Activated effector memory CD4-positive, alpha-beta T cell treated with anti-CD3 and anti-CD28 coated beads, Interleukin-2, amount 50 U/mL, for 16 hours (primary cell): ENCODE data around the gene ANKMY1.
"Not testable (repeated sequence)": the region's sequence is repeated elsewhere in the genome, so short reads cannot be mapped to it uniquely, and the experiment has no call there.

Source experiments
- DNase-seq: peaks from one replicate; pipeline ENCODE4 v3.0.0-alpha.2; 2020

ANKMY1 gene

DNA sequence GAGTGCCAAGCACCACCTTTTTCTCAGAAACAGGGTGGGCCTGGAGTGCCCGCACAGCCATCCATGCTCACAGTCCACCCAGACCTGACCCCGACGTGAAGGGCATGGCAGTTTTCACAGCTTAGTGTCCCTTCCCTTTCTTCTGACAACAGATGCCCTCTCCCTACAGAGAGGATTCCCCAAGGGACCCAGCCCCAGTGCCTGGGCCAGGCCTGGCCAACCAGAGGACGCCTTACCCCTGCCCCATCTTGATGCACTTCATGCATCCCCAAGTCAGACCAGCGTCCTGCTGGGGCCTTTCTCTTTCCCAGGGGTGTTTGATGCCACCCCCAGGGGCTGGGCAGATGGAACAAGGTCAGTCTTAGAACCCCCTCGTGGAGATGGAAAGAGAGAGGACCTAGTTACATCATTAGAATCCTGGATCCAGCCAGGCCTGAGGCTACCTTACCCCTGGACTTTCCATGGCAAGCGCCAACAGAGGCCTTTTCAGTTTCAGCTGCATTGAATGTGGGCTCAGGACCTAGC is 3.8 kb downstream of the ANKMY1 start:
- no peak for DNase-seq

DNA sequence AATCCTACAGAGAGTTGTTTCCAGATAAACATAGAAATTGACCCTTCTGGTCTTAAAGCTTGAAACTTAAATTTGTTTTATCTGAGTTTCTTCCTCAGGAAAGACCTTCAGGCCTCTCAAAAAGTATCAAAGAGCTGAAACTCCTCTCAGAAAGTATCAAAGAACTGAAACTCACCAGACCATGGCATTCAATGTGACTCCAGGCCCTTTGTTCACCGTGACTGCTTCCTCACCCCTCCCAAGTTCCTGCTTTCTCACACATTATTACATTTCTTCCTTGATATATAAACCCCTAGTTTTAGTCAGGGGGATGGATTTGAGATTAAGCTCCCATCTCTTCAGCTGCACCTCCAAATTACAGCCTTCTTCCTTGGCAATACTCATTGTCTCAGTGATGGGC is 6.0 kb downstream of the ANKMY1 start:
- DNase-seq, result no peak

DNA sequence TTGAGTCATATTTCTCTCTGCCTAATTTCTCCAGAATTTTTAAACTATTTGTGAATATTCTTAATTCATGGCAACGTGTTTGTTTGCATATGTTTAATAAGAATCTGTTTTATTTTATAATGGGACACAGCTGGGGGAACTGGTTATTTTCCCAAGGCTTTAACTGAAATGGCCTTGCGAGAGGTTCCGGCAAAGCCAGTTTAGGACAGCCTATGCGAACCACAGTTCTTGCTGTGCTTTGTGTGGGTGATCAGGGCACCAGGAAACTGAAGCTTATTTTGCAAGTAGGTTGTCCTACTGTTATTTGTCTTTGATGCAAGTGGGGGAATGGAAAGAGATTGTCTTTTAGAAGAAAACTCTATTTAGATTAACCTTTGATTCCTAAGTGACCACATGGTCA is 6.5 kb downstream of the ANKMY1 start:
- DNase-seq, result no peak

DNA sequence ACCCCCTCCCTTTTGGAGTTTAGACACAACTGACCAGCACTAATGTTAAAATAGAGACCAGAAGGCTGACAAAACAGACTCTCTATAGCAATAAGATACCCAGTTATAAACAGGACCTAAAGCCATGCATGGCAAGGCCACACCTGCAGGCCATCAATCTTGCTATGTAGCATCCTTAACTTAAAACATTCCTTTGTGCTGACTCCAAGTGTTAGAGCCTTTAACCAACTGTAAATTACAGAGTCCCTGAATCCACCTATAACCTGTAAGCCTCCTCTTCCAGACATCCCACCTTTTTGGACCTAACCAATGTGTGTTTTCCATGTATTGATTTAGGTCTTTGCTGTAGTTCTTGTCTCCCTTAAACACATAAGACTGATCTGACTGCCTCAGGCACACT is 17.9 kb downstream of the ANKMY1 start:
- no peak for DNase-seq

DNA sequence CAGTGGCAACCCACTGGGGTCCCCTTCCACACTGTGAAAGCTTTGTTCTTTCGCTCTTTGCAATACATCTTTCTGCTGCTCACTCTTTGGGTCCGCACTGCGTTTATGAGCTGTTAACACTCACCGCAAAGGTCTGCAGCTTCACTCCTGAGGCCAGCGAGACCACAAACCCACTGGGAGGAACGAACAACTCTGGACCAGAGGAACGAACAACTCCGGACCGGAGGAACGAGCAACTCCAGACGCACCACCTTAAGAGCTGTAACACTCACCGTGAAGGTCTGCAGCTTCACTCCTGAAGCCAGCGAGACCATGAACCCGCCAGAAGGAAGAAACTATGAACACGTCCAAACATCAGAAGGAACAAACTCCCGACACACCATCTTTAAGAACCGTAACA is 18.7 kb downstream of the ANKMY1 start:
- DNase-seq, result not testable (repeated sequence)

DNA sequence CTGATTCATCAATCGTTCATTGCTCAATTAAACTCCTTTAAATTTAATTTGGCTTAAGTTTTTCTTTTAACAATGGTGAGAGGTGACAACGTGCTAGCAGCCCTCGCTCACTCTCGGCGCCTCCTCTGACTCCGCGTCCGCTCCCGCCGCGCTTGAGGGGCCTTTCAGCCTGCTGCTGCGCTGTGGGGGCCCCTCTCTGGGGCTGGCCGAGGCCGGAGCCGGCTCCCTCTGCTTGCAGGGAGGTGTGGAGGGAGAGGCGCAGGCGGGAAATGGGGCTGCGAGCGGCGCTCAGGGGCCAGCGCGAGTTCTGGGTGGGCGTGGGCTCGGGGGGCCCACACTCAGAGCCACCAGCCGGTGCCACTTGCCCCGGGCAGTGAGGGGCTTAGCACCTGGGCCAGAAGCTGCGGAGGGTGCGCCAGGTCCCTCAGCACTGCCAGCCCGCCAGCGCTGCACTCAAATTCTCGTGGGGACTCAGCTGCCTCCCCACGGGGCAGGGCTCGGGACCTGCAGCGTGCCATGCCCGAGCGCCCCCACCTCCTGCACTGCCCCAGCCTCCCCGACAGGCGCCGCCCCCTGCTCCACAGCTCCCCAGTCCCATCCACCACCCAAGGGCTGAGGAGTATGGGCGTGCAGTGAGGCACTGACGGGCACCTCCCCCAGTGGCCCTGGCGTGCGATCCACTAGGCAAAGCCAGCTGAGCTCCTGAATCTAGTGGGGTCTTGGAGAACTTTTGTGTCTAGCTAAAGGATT is 19.6 kb downstream of the ANKMY1 start:
- no peak for DNase-seq

DNA sequence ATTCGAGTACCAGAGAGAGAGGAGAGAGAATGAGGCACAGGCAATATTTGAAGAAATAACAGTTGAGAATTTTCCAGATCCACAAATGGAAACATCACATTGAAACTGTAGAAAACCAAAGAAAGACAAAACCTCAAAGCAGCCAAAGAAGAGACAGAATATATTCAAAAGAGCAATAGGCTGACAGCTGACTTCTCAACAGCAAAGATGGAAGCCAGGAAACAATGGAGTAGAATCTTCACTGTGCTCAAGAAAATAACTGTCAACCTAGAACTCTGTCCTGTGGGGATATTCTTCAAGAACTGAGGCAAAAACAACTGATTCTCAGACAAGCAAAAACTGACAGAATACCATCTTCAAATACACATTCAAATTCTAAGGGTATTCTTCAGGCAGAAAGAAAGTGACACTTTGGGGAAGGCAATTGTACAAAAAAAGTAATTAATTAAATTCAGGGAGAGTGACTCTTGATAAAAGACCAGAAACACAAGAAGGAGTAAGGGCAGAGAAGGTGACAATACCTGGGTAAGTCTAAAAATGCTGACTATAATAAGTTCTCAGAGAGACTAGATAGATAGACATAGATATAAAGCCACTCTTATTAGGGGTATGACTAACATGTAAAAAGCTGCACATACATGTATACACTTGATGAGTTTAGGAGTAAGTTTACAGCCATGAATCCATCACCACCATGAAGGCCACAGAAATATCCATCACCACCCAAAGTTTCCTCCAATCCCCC is 25.6 kb downstream of the ANKMY1 start:
- DNase-seq, result no peak

DNA sequence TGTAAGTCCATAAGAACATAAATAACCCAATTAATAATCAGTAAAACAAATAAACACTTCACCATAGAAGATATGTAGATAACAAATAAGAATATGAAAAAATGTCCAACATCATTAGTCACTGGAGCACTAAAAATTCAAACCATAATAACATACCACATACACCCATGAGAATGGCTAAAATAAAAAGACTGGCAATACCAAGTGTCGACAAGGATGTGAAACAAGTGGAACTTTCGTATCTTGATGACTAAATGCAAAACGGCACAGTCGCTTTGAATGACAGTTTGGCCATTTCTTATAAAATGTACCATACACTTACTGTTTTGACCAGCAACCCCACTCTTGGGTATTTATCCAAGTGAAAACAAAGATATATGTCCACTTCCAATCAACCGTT is 26.8 kb downstream of the ANKMY1 start:
- no peak for DNase-seq

DNA sequence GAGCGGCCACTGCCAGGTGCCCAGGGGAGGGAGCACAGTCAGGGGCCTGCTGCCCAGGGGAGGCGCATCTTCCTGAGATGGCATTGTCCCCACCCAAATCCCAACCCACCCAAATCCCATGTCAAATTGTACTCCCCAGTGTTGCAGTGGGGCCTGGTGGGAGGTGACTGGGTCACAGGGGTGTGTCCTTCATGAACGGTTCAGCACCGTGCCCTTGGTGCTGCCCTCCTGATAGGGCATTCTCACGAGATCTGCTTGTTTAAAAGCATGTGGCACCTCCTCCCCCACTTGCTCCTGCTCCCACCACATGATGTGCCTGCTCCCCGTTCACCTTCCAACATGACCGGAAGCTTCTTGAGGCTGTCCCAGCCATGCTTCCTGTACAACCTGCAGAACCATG is 27.6 kb downstream of the ANKMY1 start:
- no peak for DNase-seq

DNA sequence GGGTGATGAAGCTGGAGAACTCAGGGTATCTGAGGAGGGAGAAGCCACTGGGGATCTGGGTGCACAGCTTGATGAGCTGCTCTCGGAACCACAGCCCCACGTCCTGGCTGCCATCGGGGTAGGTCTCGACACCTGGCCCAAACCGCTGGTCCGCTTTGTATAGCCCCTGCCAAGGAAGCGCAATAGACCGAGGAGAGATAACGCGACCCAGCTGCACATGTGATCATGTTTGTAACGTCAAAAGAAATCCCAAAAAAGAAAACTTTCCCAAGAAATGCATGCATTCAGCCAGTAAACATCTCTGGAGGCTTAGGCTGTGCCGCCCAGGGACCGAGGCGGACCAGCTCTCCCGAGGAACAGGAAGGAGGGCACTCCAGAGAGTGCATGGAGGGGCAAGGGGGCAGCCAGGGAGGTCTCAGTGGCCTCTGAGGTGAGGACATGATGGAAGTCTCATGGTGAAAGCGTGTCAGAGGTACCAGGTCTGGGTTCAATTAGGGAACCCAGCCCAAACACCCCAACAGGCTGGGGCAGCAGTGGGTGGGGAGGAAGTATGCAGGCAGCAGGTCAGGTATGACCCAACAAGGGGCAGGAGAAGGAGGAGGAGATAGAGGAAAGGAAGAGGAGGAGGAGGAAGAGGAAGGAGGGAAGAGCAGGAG is 28.3 kb downstream of the ANKMY1 start:
- no peak for DNase-seq

DNA sequence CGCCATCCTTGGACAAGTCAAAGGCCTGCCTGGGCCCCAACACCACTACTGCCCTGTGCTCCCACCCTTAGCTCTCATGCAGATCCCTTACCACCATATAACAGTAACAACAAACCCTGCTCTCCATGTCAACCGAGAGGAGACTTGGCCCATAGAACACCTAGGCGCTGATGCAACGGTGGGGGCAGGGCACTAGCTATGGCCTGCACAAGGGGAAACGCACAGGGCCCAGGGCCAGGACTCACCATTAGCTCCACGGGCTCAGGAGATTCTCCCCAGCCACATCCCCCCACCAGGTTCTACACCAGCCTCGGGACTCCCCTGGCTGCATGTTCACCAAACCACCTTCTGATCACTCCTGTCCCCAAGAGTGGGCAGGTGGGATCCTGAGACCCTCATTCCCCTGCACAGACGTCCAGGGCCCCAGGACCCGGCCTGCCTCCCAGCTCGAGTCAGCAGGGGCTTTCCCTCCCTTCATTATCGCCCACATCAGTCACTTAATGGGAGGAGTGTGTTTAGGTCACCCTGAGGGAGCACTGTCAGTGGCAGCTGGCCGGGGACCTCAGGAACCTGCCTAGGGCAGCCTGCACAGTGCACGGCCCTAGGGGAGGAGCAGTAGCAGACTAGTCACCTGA is 29.3 kb downstream of the ANKMY1 start:
- DNase-seq, result no peak

DNA sequence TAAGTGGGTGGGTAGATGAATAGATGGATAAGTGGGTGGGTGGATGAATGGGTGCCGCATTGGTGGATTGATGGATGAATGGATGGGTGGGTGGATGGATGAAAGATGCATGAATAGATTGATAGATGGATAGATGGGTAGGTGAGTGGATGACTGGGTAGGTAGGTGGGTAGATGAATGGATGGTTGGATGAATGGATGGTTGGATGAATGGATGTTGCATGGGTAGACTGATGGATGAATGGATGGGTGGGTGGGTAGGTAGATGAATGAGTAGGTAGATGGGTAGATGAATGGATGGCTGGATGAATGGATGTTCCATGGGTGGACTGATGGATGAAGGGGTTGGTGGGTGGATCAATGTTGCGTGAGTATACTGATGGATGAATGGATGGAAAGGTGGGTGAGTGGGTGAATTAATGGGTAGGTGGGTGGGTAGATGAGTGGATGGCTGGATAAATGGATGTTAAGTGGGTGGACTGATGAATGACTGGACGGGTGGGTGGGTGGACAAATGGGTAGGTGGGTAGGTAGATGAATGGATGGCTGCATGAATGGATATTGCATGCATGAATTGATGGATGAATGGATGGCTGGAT is 30.5 kb downstream of the ANKMY1 start:
- DNase-seq, result no peak

DNA sequence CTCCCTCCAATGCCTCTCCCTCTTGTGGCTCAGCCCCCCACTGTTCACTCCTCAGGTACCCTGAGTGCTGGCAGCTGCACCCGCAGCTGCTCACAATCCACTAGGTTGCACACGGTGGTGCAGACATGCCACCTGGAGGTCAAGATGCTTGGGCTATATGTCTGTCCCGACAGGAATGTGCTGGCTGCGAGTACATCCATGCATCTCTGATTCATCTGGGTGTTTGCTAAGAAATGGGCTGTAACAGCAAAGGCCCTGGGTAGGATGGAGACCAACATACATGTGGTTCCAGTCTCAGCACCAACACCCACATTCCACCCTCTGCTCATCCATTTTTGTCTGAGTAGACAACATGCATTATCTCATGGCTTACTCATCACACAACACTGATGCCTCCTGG is 31.3 kb downstream of the ANKMY1 start:
- no peak for DNase-seq

DNA sequence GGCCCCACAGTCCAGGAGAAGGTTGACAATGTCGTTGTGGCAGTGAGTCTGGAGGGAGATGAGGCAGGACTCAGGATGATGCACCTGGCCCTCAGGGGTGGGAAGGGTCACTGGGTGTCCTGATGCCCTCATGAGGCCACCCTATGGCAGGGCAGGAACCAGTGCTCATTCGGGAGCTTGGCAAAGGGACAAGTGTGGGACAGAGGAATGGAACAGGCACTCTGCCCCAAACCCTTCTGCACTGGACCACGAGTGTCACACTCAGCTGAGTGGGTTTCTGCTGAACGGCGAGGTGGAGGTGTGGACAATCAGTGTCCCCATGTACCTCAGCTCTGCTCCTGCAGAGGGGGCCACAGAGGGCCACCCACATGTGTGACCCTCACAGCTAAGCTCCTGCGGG is 32.0 kb downstream of the ANKMY1 start:
- no peak for DNase-seq

DNA sequence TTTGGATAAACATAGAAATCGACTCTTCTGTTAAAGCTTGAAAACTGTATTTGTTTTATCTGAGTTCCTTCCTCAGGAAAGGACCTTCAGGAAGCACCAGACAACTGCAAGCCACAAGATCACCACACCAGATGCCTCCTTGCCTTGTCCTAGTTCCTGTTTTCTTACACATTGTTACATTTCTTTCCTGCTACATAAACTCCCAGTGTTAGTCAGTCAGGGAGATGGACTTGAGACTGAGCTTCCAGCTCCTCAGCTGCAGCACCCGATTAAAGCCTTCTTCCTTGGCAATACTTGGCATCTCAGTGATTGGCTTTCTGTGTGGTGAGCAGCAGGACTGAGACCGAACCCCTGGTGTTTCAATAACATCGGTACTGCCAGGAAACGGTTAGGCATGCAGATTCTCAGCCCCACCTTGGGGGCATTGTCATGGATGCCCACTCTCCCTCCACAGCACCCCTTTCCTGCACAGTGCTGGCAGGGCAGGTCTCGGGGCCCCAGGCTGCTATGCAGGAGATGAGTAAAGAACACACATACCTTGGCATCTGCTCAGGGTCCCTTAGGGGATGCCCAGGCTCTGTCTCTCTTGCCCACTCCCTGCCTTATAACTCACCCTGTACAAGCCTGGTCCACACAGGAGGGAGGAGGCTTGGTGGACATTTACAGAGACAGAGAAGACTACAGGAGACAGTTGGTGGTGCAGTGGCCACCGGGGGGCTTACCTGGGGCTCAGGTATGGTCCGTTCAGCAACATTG is 32.6 kb downstream of the ANKMY1 start:
- no peak for DNase-seq

DNA sequence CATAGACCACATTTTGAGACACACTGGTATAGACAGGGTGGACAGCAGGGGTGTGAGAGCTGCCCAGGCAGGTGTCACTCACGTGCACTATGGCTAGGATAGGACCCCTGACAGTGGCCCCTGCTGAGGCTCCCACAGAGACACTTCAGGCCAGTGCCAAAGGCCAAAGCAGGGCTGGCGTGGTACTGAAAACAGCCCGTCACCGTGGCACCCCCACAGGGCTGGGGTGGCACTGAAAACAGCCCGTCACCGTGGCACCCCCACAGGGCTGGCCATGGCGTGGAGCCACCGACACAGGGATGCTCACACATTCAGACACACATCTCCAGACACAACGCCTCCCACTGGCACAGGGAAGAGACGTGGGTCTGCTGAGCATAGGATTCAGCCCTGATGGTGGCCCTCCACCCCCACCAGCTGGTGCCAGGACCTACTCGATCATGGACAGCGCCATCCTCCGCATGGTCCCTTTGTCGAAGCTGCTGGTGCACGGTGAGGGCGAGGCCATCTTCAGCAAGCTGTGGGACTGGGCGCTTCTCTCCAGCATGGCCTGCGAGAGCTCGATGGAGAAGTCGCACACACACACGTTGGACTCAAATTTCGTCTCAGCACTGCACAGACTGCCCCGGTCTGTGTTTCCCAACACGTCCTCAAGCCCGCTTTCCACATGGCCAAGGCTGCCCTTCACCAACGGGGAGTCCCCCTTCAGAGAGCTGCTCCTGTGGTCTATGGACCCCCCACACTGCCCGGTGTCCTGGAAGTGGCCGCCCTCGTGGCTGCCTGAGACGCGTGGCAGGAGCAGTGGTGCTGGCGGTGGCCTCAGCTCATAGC is 34.1 kb downstream of the ANKMY1 start:
- peak; percentile 58 for DNase-seq

DNA sequence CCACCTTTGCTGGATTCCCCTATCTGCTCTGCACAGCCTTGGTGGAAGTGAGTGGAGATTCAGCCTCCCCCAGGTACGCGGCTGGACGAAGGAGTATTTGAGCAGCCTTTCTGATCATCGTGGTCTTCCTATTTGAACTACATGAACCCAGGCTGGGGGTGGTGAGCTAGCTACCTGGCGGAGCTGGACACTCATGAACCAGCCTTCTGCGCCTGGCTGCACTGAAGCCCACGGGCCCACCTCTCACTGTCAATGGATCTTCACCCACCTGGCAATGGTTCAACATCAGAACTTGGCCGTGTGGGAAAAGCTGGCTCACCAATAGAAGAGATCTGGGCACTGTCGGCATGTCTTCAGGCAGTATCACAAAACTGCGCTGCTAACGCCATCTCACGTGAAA is 35.4 kb downstream of the ANKMY1 start:
- no peak for DNase-seq

DNA sequence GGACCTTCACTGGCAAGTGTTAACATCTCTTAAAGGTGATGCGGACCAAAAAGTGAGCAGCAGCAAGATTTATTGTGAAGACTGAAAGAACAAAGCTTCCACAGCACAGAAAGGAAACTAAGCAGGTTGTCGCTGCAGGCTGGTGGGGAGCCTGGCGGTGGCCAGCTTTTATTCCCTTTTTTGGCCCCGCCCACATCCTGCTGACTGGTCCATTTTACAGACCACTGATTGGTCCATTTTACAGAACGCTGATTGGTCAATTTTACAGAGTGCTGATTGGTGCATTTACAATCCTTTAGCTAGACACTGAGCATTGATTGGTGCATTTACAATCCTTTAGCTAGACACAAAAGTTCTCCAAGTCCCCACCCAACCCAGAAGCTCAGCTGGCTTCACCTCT is 35.9 kb downstream of the ANKMY1 start:
- DNase-seq, result not testable (repeated sequence)

DNA sequence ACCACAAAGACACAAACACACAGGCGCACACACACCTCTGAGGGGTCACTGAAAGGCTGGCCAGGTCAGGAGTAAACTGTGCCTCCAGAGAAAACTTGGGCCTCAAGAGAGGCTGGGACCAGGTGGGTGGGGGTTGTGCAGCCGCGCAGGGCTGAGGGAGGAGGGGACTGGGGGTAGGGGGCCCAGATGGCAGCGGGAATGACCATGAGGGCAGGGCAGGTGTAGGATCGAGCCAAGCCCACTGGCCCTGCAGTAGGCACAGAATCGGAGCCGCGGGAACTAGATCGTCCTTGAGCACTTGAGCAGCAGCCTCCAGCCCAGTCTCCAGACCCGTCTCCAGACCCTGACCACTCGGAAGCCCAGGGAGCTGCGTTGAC is 36.8 kb downstream of the ANKMY1 start:
- DNase-seq, result peak; percentile 56

DNA sequence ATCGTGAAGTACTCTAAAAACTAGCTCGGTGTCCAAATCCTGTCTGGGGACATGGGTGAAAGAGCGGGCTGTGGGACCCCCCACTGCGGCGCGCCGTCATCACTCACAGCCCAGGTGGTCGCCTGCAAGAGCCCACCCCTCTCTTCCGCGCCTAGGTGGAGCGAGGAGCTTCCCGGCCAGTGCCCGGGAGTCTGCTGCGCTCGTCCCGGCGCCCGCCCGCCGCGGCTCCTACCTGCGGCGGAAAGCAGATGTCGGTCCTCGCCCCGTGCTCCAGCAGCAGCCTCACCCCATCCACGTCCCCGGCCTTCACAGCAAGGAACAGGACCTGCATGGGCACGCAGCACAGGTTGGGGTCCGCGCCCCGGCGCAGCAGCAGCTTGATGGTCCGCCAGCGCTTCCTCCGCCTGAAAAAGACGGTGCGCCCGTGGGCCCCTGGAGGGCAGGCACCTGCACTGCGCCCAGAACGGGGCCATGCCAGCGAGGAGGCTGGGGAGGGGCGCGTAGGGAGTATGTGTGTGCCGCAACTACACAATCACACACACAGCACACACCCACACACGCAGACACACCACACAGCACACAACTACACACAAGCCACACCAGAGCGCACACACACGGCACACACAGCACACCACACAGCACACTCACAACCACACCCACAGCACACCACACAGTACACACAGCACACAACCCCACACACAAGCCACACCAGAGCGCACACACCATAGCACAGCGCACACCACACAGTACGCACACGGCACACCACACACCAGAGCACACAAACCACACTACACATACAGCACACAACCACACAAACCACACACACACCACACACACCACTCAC is 37.4 kb downstream of the ANKMY1 start:
- peak; percentile 57 for DNase-seq
